Stimulated activated CD8-positive, alpha-beta memory T cell treated with anti-CD3 and anti-CD28 coated beads, Interleukin-15, amount 100 ng/mL, for 48 hours (primary cell): Measurements from ENCODE around the gene NRROS.
"Not testable (repeated sequence)": the region's sequence is repeated elsewhere in the genome, so short reads cannot be mapped to it uniquely, and the experiment has no call there.

Experiments used
- DNase-seq, 2 donors: peaks; one replicate each; pipeline ENCODE4 v3.0.0-alpha.2; 2020; ENCODE audit warnings: low read depth in 2 of 2

The NRROS gene

GRCh38 chr3:196624907-196625306, 14.6 kb upstream of the NRROS start:
- no peak for DNase-seq

DNA sequence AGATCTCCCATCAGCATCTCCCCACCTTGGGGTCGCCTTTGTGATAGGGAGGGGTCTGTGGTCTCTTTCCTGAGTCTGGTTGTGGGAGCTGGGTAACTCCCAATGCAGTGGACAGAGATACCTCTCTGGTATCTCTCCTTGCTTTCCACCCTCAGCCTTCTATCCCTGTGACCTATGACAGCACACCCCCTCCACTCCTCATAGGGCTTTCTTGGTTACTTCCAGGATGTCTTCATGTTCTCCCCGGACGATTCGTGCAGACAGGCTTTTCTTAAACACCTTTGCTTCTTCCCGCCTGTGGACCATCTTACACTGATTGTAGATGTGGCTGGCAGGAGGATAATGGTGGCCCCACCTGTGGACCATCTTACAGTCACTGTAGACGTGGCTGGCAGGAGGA, 14.2 kb upstream of the NRROS start:
- DNase-seq: no peak

GRCh38 chr3:196627918-196628231, 11.6 kb upstream of the NRROS start:
- no peak for DNase-seq

- DNase-seq: no peak
Observed at GRCh38 chr3:196629228-196629627, 10.3 kb upstream of the NRROS start.

- no peak for DNase-seq
Observed at GRCh38 chr3:196631682-196632045, 7.8 kb upstream of the NRROS start.

DNA sequence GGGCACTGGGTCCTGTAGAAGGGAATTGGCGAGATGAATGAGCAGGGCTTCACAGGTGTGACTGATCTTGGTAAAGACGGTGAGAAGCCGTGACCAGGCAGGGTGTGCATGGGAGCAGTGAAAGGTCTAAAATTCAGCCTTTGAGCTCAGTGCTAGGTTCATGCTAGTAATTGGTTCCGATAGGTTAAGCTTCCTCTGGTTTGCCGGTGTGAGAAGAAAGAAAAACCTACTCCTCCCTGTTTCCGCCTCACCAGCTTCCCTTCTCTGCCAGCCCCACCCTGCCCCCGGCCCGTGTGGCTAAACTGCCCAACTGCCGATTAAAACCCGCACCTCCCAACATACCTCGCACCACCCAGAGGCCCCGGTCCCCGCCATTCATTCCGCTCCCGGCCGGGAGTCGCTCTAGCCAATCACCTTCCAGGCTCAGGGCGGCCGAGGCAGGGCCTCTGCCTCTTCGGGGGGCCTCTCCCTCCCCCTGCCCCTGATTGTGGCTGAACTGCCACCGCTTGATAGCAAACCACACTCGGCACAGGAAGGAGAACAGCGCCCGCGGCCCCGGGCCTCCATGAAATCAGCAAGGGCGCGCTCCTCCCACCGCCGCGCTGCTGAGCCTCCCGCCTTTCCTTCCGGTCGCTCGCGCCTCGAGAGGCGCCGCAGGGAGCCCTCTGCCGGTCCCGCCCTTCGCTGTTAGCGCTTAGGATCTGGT, 7.3 kb upstream of the NRROS start:
- peak; percentile 87 for DNase-seq

GRCh38 chr3:196633555-196634151, 5.8 kb upstream of the NRROS start:
- DNase-seq: no peak

- DNase-seq: no peak
Observed at GRCh38 chr3:196634224-196634623, 5.3 kb upstream of the NRROS start.

DNA sequence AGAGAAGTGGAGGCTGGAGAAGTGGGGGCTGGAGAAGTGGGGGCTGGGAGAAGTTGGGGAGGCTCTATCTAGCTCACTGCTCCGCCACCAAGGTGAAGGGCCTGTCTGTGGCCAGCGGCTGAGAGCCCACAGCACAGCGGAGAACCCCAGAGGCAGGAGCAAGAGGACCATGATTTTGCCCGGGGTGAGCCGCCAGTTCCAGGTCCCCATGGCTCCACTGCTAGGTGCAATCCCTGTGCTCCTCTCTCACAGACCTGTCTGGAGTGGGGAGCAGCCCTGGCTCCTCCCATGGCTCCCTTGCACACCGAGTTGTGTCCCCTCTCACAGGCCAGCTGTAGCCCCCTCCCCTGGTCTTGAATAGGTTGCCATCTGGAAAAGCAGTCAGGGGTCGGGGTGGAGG, 4.7 kb upstream of the NRROS start:
- DNase-seq: no peak

- DNase-seq: no peak
Observed at GRCh38 chr3:196636369-196637349, 2.8 kb upstream of the NRROS start.

DNA sequence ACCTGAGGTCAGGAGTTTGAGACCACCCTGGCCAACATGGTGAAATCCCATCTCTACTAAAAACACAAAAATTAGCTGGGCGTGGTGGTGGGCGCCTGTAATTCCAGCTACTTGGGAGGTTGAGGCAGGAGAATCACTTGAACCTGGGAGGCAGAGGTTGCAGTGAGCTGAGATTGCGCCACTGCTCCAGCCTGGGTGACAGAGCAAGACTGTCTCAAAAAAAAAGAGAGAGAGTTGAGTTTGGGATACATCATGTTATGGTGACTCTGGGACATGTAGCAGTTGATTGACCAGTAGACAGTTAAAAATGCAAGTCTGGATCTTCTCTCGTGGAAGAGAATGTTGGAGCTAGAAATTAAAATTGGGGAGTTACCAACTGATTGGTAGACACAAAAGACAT, 1.6 kb upstream of the NRROS start:
- not testable (repeated sequence) for DNase-seq

DNA sequence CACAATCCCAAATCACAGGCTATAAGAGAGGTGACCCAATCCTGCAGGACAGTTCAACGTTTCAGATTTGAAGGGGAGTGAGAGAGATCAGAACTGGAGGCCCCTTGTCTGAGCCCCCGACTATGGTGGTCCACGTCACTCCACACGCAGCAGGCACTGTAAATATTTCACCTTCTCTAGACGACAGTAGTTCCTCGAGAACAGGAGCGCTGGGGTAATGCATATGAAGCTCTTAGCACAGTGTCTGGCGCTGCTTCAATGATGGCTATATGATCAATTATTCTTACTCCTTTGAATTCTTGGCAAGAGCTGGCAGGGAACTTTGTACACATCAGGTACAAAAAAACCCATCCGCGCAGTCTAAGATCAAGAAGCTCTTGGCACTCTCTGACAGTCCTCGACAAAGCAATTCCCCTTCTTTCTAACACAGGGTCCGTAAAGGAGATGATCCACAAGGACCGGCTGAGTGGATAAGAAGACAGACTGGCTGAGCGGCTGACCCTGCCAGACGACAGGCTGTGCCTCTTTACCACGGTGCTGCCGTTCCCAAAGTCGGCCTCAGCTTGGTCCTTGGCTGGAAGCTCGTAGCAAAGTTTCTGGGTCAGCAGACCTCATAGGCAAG, 522 bp upstream of the NRROS start:
- DNase-seq: no peak

DNA sequence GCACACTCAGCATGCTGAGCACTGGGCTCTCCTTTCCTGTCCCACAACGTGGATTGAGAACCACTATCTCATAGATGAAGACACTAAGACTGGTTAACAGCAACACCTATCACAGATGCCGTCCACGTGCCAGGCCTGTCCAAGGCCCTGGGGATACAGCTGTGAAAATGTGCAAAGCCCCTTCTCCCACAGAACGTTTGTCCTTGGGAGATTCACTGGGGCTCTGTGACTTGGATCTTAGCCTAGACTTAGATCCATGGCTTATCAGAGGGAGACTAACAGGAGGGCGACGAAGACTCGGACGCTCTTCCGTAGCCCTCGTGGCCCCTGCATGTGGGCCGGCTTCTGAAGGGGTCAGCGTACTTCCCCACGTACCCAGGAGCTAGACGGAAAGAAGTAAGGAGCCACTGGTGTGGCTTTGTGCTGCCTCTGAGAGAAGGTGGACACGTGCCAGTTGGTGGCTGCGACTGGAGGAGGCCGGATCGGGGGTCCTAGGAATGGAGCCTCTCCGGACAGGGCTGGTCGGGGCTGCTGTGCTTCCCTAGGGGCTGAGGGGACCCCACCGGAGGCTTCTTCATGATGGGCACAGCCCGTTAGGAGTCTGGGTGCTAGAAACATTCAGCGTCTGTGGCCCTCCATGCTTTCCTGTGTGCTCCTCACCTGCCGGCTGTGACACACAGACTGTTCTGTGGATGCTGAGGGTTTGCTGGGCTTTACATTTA, 964 bp downstream of the NRROS start:
- no peak for DNase-seq

GRCh38 chr3:196641333-196642054, 2.0 kb downstream of the NRROS start:
- no peak for DNase-seq

DNA sequence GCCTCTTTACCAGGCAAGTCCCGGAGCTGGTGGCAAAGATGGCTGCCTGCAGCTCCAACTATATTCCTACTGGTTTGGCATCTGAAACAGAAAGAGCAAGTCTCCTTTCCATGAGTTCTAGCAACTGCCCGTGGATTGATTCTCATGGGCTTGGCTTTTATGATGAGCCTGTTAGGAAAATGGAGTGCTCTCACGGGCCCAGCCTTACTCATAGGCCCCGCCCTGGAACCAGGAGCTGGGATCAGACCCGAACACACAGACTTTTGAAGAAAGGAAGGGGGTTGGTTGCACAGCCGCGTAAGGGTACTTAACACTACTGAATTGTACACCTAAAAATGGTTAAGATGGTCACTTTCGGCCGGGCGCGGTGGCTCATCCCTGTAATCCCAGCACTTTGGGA, 2.9 kb downstream of the NRROS start:
- DNase-seq: no peak

GRCh38 chr3:196643201-196643749, 3.8 kb downstream of the NRROS start:
- DNase-seq: peak in 1 of 2 donors; percentile 50

GRCh38 chr3:196643761-196644160, 4.3 kb downstream of the NRROS start:
- no peak for DNase-seq

DNA sequence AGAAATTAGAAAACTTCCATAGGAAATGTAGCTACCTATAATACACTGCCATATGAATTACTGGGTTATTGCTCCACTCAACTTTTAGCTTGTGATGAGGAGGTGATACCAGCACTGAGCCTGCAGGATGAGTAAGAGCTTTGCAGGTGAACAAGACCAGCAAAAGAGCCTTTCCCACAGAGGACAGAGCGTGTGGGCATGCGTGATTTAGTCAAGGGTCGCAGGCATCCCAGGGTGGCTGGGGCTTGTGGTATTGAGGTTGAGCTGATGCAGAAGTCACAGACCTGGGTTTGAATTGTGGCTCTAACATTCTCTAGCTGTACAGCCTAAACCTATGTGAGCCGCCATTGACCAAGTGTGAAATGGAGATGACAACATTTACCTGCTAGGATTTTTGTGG, 5.6 kb downstream of the NRROS start:
- DNase-seq: no peak

DNA sequence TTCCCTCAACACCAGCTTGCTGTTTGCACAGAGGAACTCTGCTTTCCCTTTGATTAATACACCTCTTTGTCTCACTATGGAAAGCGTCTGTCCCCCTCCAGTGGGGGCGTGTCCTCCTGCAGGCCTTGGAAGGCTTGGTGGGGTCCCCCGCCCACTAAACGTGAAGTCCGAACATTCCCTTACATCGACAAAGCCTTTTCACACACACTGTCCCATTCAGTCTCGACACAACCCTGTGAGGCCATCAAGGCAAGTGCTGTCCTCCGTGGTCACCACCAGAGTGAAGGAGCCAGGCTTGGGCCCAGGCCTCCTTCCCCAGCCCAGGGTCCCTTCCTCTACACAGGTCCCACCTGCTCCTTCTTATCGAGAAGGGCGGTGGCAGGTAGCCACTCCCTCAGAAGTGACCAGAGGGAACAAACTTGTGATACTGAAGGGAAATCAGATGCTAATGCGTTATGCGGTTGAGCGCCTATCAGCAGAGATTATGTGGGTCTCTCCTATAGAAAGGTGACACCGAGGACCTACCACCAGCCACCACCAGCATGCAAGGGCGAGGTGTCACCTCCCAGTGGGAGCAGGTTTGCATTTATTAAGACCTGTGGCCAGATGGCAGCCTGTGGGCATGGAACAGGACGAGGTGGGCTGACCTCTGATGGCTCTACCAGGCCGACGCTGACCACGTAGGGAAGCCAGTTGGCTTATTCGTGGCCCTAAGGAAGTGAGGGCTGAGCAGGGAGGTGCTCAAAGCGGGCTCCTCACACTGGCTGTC, 6.6 kb downstream of the NRROS start:
- no peak for DNase-seq

- DNase-seq: no peak
Observed at GRCh38 chr3:196646666-196647216, 7.2 kb downstream of the NRROS start.
